HFFc6 (cell line): Measurements from ENCODE around the gene CFAP77. TPM values are rescaled to one million over a fixed set of nuclear protein-coding genes. Genes with fewer than 3 reads are reported as not detected.

Source experiments
- DNase-seq: peaks from one replicate; pipeline ENCODE4 v3.0.0-alpha.2; 2018
- H3K27ac Mint-ChIP-seq: 2 replicates; pipeline ENCODE4 v1.8.0; 2020; ENCODE audit warnings: mild to moderate bottlenecking, mixed read lengths
- H3K27me3 Mint-ChIP-seq: 2 replicates; pipeline ENCODE4 v1.8.0; 2021; ENCODE audit warnings: mild to moderate bottlenecking, moderate library complexity, mixed read lengths; ENCODE audit not compliant: insufficient read depth
- H3K36me3 Mint-ChIP-seq: 2 replicates; pipeline ENCODE4 v1.8.0; 2021; ENCODE audit warnings: low read depth, mixed read lengths
- H3K4me1 Mint-ChIP-seq: 2 replicates; pipeline ENCODE4 v1.8.0; 2020; ENCODE audit warnings: low read depth, mixed read lengths
- H3K4me3 Mint-ChIP-seq: 2 replicates; pipeline ENCODE4 v1.8.0; 2020; ENCODE audit warnings: mild to moderate bottlenecking, moderate library complexity, mixed read lengths
- H3K9me3 Mint-ChIP-seq: 2 replicates; pipeline ENCODE4 v1.8.0; 2020; ENCODE audit warnings: mild to moderate bottlenecking, mixed read lengths
- total RNA-seq, 6 experiments: library from RNA; stranded (reverse); fragmentation: NEBNext Ultra II Directional; extraction: Animal tissue kit (Norgen Biotek cat#: 25700); gene quantifications; 2 replicates in 1 of 6; 3 replicates in 5 of 6; pipeline ENCODE4 v1.2.3, GENCODE V29; 2021
- TF ChIP-seq, protein P1 (sequence below): fragments of 200-600 bp; sonication (generic); IDR thresholded peaks from 2 replicates; pipeline ENCODE4 v1.5.0; 2021; ENCODE audit warnings: antibody characterized with exemption, mild to moderate bottlenecking

Gene CFAP77
- total RNA-seq, 6 experiments from 2014 or later: not detected

- Mint-ChIP-seq H3K36me3 (no peaks in the 10 kb centered on the region), H3K4me1 (no peaks in the 10 kb centered on the region), H3K27me3 (peaks cover 27% of the 10 kb centered on the region), H3K27ac (no peak overlapping the region), H3K4me3 (no peak overlapping the region), H3K9me3 (peaks cover 6% of the 10 kb centered on the region; the same call in 1 of the 2 replicates)
- TF ChIP-seq, protein P1, sequence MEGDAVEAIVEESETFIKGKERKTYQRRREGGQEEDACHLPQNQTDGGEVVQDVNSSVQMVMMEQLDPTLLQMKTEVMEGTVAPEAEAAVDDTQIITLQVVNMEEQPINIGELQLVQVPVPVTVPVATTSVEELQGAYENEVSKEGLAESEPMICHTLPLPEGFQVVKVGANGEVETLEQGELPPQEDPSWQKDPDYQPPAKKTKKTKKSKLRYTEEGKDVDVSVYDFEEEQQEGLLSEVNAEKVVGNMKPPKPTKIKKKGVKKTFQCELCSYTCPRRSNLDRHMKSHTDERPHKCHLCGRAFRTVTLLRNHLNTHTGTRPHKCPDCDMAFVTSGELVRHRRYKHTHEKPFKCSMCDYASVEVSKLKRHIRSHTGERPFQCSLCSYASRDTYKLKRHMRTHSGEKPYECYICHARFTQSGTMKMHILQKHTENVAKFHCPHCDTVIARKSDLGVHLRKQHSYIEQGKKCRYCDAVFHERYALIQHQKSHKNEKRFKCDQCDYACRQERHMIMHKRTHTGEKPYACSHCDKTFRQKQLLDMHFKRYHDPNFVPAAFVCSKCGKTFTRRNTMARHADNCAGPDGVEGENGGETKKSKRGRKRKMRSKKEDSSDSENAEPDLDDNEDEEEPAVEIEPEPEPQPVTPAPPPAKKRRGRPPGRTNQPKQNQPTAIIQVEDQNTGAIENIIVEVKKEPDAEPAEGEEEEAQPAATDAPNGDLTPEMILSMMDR: no peak
- DNase-seq: no peak
Measured at GRCh38 chr9:132497731-132498130, 87.7 kb downstream of the CFAP77 start.

DNA sequence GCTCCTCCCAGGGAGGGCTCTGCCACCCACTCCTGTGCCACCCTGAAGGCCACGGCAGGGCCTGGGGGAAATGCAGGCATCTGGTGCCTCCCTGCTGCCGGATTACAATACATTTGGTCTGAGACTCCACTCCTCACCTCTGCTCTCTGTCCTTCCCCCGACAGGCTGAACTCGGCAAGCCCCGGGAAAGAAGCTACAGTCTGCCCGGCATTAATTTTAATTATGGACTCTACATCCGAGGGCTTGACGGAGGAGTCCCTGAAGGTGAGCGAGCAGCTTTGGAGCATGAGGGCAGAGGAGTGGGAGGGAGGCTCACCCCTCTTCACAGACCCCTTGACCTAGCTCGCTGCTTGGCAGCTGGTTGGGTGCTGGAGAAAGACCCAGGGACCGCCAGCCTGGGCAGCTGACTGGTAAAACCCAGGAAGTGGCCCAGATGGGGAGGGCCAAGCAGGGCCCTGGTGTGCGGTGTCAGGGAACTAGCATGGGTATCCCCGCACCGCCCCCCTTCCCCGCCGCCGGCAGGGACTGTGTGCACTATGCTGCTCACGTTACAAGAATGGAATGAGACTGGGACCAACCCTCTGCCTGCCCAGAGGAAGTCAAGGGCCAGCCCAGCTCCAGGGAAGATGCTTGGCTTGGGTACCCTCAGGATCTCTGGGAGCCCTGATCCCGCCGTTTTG is 88.7 kb downstream of the CFAP77 start:
- DNase-seq: no peak
- Mint-ChIP-seq H3K36me3 (no peaks in the 10 kb centered on the region), H3K27me3 (peaks cover 28% of the 10 kb centered on the region), H3K4me1 (no peaks in the 10 kb centered on the region), H3K4me3 (no peak overlapping the region), H3K9me3 (peaks cover 6% of the 10 kb centered on the region; the same call in 1 of the 2 replicates), H3K27ac (no peak overlapping the region)
- TF ChIP-seq, protein P1: no peak

- Mint-ChIP-seq H3K4me3 (no peak overlapping the region), H3K27me3 (peaks cover 28% of the 10 kb centered on the region), H3K27ac (no peak overlapping the region), H3K9me3 (peaks cover 6% of the 10 kb centered on the region; the same call in 1 of the 2 replicates), H3K36me3 (no peaks in the 10 kb centered on the region), H3K4me1 (no peaks in the 10 kb centered on the region)
- no peak for DNase-seq
- TF ChIP-seq, protein P1: no peak
Measured at GRCh38 chr9:132499251-132499650, 89.2 kb downstream of the CFAP77 start.

- H3K27ac Mint-ChIP-seq: no peak overlapping the region
- no peak overlapping the region for H3K4me3 Mint-ChIP-seq
- peaks cover 35% of the 10 kb centered on the region for H3K27me3 Mint-ChIP-seq
- H3K36me3 Mint-ChIP-seq: no peaks in the 10 kb centered on the region
- TF ChIP-seq, protein P1: no peak
- H3K4me1 Mint-ChIP-seq: no peaks in the 10 kb centered on the region
- DNase-seq: no peak
- H3K9me3 Mint-ChIP-seq: no peaks in the 10 kb centered on the region
Measured at GRCh38 chr9:132500193-132500592, 90.2 kb downstream of the CFAP77 start.

DNA sequence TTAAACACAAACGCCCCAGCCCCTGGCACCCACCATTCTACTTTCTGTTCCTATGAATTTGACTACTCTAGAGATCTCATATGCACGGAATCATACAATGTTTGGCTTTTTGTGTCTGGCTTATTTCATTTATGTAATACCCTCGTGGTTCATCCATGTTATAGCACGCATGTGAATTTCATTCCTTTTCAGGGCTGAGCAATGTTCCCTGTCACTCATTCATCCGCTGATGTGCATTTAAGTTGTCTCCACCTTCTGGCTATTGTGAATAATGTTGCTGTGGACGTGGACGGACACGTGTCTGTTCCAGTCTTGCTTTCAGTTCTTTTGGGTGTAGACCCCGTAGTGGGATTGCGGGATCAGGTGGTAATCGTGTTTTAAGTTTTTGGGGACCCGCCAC is 92.5 kb downstream of the CFAP77 start:
- no peaks in the 10 kb centered on the region for H3K4me1 Mint-ChIP-seq
- TF ChIP-seq, protein P1: no peak
- peaks cover 36% of the 10 kb centered on the region for H3K27me3 Mint-ChIP-seq

More for the DNA sequence above, 92.5 kb downstream of the CFAP77 start:
- no peak for DNase-seq
- no peaks in the 10 kb centered on the region for H3K36me3 Mint-ChIP-seq
- no peaks in the 10 kb centered on the region for H3K9me3 Mint-ChIP-seq
- H3K27ac Mint-ChIP-seq: no peak overlapping the region
- no peak overlapping the region for H3K4me3 Mint-ChIP-seq
